Trophoblast cell (in vitro differentiated cells and primary cell): ENCODE measurements around the gene MCRIP1.
A peak's percentile ranks its signal among the peaks of the same experiment; 100 is the strongest.

ENCODE experiments used
- DNase-seq, 2 donors: peaks; one replicate each; pipeline ENCODE4 v3.0.0-alpha.2; 2016
- H2AFZ ChIP-seq: 2 replicates; pipeline ENCODE4 v1.6.1; 2013; ENCODE audit warnings: low read length, moderate library complexity, mild to moderate bottlenecking; ENCODE audit not compliant: insufficient read depth, poor library complexity
- H2AK5ac ChIP-seq: 2 replicates; pipeline ENCODE4 v1.6.1; 2013; ENCODE audit warnings: mild to moderate bottlenecking, low read length
- H2BK120ac ChIP-seq: 2 replicates; pipeline ENCODE4 v1.6.1; 2013; ENCODE audit warnings: low read length, mild to moderate bottlenecking, moderate library complexity; ENCODE audit not compliant: insufficient read depth, poor library complexity
- H2BK12ac ChIP-seq: 2 replicates; pipeline ENCODE4 v1.6.1; 2013; ENCODE audit warnings: mild to moderate bottlenecking, low read length, moderate library complexity
- H2BK5ac ChIP-seq: 2 replicates; pipeline ENCODE4 v1.6.1; 2013; ENCODE audit warnings: low read length, low read depth, moderate library complexity, mild to moderate bottlenecking; ENCODE audit not compliant: poor library complexity
- H3K14ac ChIP-seq: 2 replicates; pipeline ENCODE4 v1.6.1; 2013; ENCODE audit warnings: mild to moderate bottlenecking, low read length
- H3K18ac ChIP-seq: 2 replicates; pipeline ENCODE4 v1.6.1; 2013; ENCODE audit warnings: mild to moderate bottlenecking, low read length
- H3K23ac ChIP-seq: 2 replicates; pipeline ENCODE4 v1.6.1; 2013; ENCODE audit warnings: low read length
- H3K27ac ChIP-seq: 2 replicates; pipeline ENCODE4 v1.5.1; 2013; ENCODE audit warnings: low read depth, mild to moderate bottlenecking, inconsistent platforms, low read length, moderate library complexity
- H3K27me3 ChIP-seq: 2 replicates; pipeline ENCODE4 v1.6.1; 2013; ENCODE audit warnings: inconsistent platforms, mild to moderate bottlenecking, low read length, moderate library complexity; ENCODE audit not compliant: insufficient read depth
- H3K36me3 ChIP-seq, 2 experiments: 1 replicate in 1 of 2; 2 replicates in 1 of 2; pipeline ENCODE4 v1.6.1; 2013; ENCODE audit warnings: low read length in 2 of 2, mild to moderate bottlenecking in 2 of 2, moderate library complexity in 1 of 2; ENCODE audit not compliant: insufficient read depth in 2 of 2, control insufficient read depth in 1 of 2
- H3K4ac ChIP-seq: 2 replicates; pipeline ENCODE4 v1.6.1; 2013; ENCODE audit warnings: low read depth, mild to moderate bottlenecking, low read length, moderate library complexity
- H3K4me1 ChIP-seq, 2 experiments: 1 replicate in 1 of 2; 2 replicates in 1 of 2; pipeline ENCODE4 v1.6.1; 2013; ENCODE audit warnings: low read length in 2 of 2, mild to moderate bottlenecking in 2 of 2, moderate library complexity in 1 of 2; ENCODE audit not compliant: insufficient read depth in 2 of 2, control insufficient read depth in 1 of 2
- H3K4me2 ChIP-seq: 2 replicates; pipeline ENCODE4 v1.6.1; 2013; ENCODE audit warnings: inconsistent platforms, mild to moderate bottlenecking, low read length, moderate library complexity
- H3K4me3 ChIP-seq: 2 replicates; pipeline ENCODE4 v1.5.1; 2013; ENCODE audit warnings: mild to moderate bottlenecking, low read depth, low read length, inconsistent platforms
- H3K79me1 ChIP-seq: one replicate; pipeline ENCODE4 v1.6.1; 2013; ENCODE audit warnings: low read length
- H3K79me2 ChIP-seq: 2 replicates; pipeline ENCODE4 v1.6.1; 2013; ENCODE audit warnings: low read length, mild to moderate bottlenecking; ENCODE audit not compliant: control insufficient read depth, insufficient read depth, poor library complexity
- H3K9ac ChIP-seq: 2 replicates; pipeline ENCODE4 v1.6.1; 2013; ENCODE audit warnings: mild to moderate bottlenecking, low read length
- H3K9me3 ChIP-seq: 2 replicates; pipeline ENCODE4 v1.6.1; 2013; ENCODE audit warnings: low read depth, mild to moderate bottlenecking, control low read depth, inconsistent platforms, low read length; ENCODE audit not compliant: insufficient read depth
- H4K12ac ChIP-seq: 2 replicates; pipeline ENCODE4 v1.6.1; 2013; ENCODE audit warnings: low read depth, mild to moderate bottlenecking, low read length, moderate library complexity
- H4K8ac ChIP-seq: 2 replicates; pipeline ENCODE4 v1.6.1; 2013; ENCODE audit warnings: low read depth, mild to moderate bottlenecking, low read length, moderate library complexity
- H4K91ac ChIP-seq: one replicate; pipeline ENCODE4 v1.6.1; 2013; ENCODE audit warnings: low read depth, mild to moderate bottlenecking, low read length, moderate library complexity
- WGBS: extraction: QIAGEN DNeasy Blood & Tissue Kit; methylation state at CpG from one replicate; pipeline ENCODE4 v1.1.7; 2013; ENCODE audit warnings: missing lambda C conversion rate; ENCODE audit not compliant: insufficient read length, insufficient coverage; ENCODE audit errors: extremely low coverage; 5-methylcytosine and 5-hydroxymethylcytosine counted together

MCRIP1 gene

GRCh38 chr17:81859906-81860755, 27.0 kb upstream of the MCRIP1 start, which contains the start of gene P4HB:
P4HB (minus strand) TSS chr17:81860535; CDS start chr17:81860471, 64 bp downstream.
- peak within 1 kb of the TSS; percentile 87 for H3K4ac ChIP-seq
- WGBS, result no CpG with 5 or more reads among the region's 95 CpGs
- peaks cover 32% of the 10 kb centered on the region for H3K79me2 ChIP-seq
- peak within 1 kb of the TSS; percentile 74 for H2BK120ac ChIP-seq
- peak within 1 kb of the TSS; percentile 88 for H4K12ac ChIP-seq
- peak within 1 kb of the TSS; percentile 99 for H3K14ac ChIP-seq
- peak within 1 kb of the TSS; percentile 96 for H4K8ac ChIP-seq
- H3K27ac ChIP-seq, result peak within 1 kb of the TSS; percentile 87
- H2BK5ac ChIP-seq, result peak within 1 kb of the TSS; percentile 80
- no peak within 1 kb of the TSS for H2BK12ac ChIP-seq
- peaks cover 48 to 49% of the 10 kb centered on the region in 2 experiments for H3K36me3 ChIP-seq
- no peaks in the 10 kb centered on the region for H3K27me3 ChIP-seq
- H3K4me1 ChIP-seq, result peaks cover 11 to 14% of the 10 kb centered on the region in 2 experiments
- no peak within 1 kb of the TSS for H3K23ac ChIP-seq
- H3K4me3 ChIP-seq, result peak within 1 kb of the TSS; percentile 99
- no peaks in the 10 kb centered on the region for H3K9me3 ChIP-seq
- peak within 1 kb of the TSS; percentile 93 for H3K4me2 ChIP-seq
- no peak for DNase-seq
- peak within 1 kb of the TSS; percentile 91 for H2AFZ ChIP-seq
- H3K79me1 ChIP-seq, result peaks cover 15% of the 10 kb centered on the region
- peak within 1 kb of the TSS; percentile 98 for H2AK5ac ChIP-seq
- peak within 1 kb of the TSS; percentile 98 for H4K91ac ChIP-seq
- peak within 1 kb of the TSS; percentile 98 for H3K9ac ChIP-seq
- peak within 1 kb of the TSS; percentile 96 for H3K18ac ChIP-seq

- peak overlapping the region; percentile 86 for H4K12ac ChIP-seq
- H3K79me2 ChIP-seq, result peaks cover 32% of the 10 kb centered on the region
- H3K4me2 ChIP-seq, result peak overlapping the region; percentile 93
- H3K4ac ChIP-seq, result peak overlapping the region; percentile 33
- H3K14ac ChIP-seq, result peak overlapping the region; percentile 99
- peak overlapping the region; percentile 76 for H2BK5ac ChIP-seq
- peak overlapping the region; percentile 92 for H3K4me3 ChIP-seq
- no CpG with 5 or more reads among the region's 23 CpGs for WGBS
- no peak for DNase-seq
- peaks cover 15% of the 10 kb centered on the region for H3K79me1 ChIP-seq
- peak overlapping the region; percentile 96 for H4K8ac ChIP-seq
- H4K91ac ChIP-seq, result peak overlapping the region; percentile 98
- H2BK12ac ChIP-seq, result no peak overlapping the region
- no peaks in the 10 kb centered on the region for H3K9me3 ChIP-seq
- peaks cover 55% of the 10 kb centered on the region in 2 experiments for H3K36me3 ChIP-seq
- H3K9ac ChIP-seq, result peak overlapping the region; percentile 82
- H3K18ac ChIP-seq, result peak overlapping the region; percentile 53
- peak overlapping the region; percentile 67 for H2BK120ac ChIP-seq
- H3K23ac ChIP-seq, result no peak overlapping the region
- H2AFZ ChIP-seq, result peak overlapping the region; percentile 15
- peaks cover 11 to 14% of the 10 kb centered on the region in 2 experiments for H3K4me1 ChIP-seq
- no peaks in the 10 kb centered on the region for H3K27me3 ChIP-seq
- peak overlapping the region; percentile 71 for H2AK5ac ChIP-seq
- peak overlapping the region; percentile 76 for H3K27ac ChIP-seq
Observed at GRCh38 chr17:81858967-81859905, 26.1 kb upstream of the MCRIP1 start.

- no peak overlapping the region for H3K27ac ChIP-seq
- peaks cover 15% of the 10 kb centered on the region for H3K79me1 ChIP-seq
- H3K9me3 ChIP-seq, result no peaks in the 10 kb centered on the region
- no peak overlapping the region for H2BK5ac ChIP-seq
- no peak overlapping the region for H3K4me3 ChIP-seq
- no CpG with 5 or more reads among the region's 30 CpGs for WGBS
- no peak overlapping the region for H2BK120ac ChIP-seq
- peak; percentile 71 to 80 for DNase-seq
- H2AK5ac ChIP-seq, result no peak overlapping the region
- peaks cover 58% of the 10 kb centered on the region in 2 experiments for H3K36me3 ChIP-seq
- peak overlapping the region; percentile 93 for H3K4me2 ChIP-seq
- no peak overlapping the region for H3K14ac ChIP-seq
- no peak overlapping the region for H4K8ac ChIP-seq
- peaks cover 32% of the 10 kb centered on the region for H3K79me2 ChIP-seq
- H4K91ac ChIP-seq, result no peak overlapping the region
- no peak overlapping the region for H3K23ac ChIP-seq
- peak overlapping the region; percentile 33 for H3K4ac ChIP-seq
- H2AFZ ChIP-seq, result no peak overlapping the region
- H4K12ac ChIP-seq, result peak overlapping the region; percentile 6
- no peaks in the 10 kb centered on the region for H3K27me3 ChIP-seq
- H3K9ac ChIP-seq, result no peak overlapping the region
- H3K4me1 ChIP-seq, result peaks cover 11 to 14% of the 10 kb centered on the region in 2 experiments
- no peak overlapping the region for H3K18ac ChIP-seq
- H2BK12ac ChIP-seq, result no peak overlapping the region
Observed at GRCh38 chr17:81858170-81858966, 25.3 kb upstream of the MCRIP1 start.
